Stimulated activated CD8-positive, alpha-beta memory T cell treated with anti-CD3 and anti-CD28 coated beads, Interleukin-7, amount 100 ng/mL, for 48 hours (primary cell): ENCODE results near the gene SLC25A36.
"Not testable (repeated sequence)": the region's sequence is repeated elsewhere in the genome, so short reads cannot be mapped to it uniquely, and the experiment has no call there.

Experiments
- DNase-seq, 2 donors: peaks; one replicate each; pipeline ENCODE4 v3.0.0-alpha.2; 2020; ENCODE audit warnings: low read depth in 1 of 2; ENCODE audit errors: extremely low read depth in 1 of 2

SLC25A36 gene

DNA sequence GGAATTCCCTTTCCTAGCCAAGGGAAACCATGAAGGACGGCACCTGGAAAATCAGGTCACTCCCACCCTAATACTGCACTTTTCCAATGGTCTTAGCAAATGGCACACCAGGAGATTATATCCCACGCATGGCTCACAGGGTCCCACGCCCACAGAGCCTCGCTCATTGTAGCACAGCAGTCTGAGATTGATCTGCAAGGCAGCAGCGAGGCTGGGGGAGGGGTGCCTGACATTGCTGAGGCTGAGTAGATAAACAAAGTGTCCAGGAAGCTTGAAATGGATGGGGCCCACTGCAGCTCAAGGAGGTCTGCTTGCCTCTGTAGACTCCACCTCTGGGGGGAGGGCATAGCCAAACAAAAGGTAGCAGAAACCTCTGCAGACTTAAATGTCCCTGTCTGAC is 46.2 kb downstream of the SLC25A36 start:
- DNase-seq, result not testable (repeated sequence)

DNA sequence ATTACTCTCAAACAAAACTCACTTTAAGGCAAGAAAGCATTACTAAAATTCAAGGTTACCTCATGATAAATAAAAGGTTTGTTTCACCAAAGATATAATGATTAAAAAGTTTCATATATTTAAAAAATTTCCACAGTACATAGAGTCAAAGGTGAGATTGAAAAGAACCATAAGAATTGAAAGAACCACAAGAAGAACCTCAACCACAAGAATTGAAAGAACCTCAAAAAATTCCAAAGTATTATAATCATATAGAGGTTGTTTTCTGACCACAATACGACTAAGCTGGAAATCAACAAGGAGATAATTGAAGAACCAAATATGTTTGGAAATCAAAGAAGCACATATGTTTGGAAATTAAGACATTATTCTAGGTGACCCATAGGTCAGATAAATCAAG is 52.7 kb downstream of the SLC25A36 start:
- no peak for DNase-seq

DNA sequence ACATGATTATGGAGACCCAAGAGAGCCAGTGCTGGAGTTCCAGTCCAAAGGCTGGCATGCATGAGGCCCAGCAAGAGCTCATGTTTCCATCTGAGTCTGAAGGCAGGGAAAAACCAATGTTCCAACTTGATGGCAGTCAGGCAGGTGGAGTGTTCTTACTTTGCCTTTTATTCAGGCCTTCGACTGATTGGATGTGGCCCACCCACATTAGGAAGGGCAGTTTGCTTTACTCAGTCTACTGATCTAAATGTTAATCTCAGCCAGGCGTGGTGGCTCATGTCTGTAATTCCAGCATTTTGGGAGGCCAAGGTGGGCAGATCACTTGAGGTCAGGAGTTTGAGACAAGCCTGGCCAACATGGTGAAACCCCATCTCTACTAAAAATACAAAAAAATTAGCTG is 53.2 kb downstream of the SLC25A36 start:
- not testable (repeated sequence) for DNase-seq

DNA sequence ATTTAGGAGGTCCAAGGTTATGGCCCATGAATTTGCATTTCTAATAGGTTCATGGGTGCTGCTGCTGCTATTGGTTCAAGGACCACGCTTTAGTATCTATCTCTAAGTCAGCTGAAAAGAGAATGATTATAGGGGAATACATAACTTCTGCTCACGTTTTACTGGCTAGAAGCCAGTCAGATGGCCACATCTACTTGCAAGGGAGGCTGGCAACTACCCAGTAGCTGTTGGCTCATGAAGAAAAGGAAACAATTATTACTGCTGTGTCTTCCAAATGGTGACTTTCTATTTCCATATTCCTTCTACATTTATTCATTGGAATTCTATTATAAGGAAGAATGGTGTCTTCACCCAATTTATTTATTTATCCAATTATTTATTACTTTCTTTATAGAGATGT is 54.2 kb downstream of the SLC25A36 start:
- DNase-seq, result no peak

DNA sequence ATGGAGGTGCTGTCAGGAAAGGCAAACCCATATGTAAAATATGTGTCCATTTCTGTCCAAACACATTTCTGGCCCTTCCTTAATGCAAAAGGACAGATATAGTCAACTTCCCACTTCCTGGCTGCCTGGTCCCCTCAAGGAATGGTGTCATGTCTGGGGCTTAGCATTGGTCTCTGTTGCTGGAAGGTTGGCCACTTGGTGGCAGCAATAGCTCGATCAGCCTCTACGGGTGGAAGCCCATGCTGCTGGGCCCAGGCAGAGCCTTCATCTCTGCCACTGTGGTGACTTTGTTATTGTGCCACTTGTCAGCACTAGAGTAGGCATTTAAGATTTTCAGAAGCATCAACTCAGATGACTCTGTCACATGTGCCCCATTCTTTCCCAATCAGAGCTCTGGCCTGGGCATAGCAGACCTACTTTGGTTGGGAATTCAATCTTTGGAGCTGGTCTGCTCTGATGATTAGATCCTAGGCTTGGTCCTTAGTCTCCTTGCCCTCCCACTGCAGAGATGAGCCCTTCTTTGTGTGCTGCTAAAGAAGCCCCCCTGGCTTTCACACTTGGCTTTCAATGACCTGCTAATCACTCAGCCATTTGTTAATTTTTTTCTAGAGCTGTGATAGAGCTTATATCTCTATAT is 58.5 kb downstream of the SLC25A36 start:
- DNase-seq, result no peak

DNA sequence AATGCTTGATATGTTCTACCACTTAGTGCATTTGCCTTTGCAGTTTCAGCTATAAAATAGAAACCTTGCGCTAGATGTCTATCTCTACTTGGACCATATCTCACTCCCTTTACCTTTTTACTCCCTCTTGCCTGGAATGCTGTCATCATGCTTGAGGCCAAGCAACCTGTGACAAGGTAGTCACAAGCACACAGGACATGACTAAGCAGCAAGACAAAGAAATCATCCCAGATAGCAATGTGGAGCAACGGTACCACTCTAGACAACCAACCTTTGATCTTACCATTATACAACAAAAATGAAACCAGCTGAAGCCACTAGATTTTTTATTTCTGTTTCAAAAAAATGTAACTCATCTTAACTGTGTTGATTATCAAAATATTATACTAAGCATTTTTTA is 59.0 kb downstream of the SLC25A36 start:
- no peak for DNase-seq

DNA sequence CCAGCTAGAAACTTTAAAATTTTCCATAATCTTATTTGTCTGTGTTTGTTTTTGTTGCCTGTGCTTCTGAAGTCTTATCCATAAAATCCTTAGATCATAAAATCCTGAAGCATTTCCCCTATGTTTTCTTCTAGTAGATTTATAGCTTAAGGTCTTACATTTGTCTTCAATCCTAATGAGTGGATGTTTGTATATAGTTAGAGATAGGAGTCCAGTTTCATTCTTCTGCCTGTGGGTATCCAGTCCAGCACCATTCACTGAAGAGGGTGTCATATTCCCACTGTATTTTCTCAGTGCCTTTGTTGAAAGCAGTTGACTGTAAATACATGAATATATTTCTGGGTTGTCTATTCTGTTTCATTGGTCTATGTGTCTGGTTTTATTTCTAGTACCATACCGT is 64.7 kb downstream of the SLC25A36 start:
- no peak for DNase-seq

DNA sequence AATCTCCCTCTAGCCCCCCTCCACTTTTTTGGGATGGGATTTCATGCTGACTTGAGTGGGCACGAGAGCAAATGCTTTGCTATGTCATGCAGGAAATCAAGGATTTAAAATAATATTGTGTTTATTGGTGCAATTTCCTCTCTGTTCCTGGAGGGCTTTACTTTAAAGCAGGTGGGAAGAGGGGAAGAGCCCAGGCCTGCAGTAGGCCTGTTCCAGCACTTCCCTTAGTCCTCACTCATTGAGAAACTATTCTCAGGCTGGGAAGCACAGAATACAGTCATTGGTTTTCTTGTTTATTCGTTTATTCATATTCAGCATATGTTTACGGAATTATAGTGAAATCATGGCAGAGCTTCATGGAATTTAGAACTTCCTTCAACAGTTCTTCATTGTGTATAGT is 67.9 kb downstream of the SLC25A36 start:
- no peak for DNase-seq

DNA sequence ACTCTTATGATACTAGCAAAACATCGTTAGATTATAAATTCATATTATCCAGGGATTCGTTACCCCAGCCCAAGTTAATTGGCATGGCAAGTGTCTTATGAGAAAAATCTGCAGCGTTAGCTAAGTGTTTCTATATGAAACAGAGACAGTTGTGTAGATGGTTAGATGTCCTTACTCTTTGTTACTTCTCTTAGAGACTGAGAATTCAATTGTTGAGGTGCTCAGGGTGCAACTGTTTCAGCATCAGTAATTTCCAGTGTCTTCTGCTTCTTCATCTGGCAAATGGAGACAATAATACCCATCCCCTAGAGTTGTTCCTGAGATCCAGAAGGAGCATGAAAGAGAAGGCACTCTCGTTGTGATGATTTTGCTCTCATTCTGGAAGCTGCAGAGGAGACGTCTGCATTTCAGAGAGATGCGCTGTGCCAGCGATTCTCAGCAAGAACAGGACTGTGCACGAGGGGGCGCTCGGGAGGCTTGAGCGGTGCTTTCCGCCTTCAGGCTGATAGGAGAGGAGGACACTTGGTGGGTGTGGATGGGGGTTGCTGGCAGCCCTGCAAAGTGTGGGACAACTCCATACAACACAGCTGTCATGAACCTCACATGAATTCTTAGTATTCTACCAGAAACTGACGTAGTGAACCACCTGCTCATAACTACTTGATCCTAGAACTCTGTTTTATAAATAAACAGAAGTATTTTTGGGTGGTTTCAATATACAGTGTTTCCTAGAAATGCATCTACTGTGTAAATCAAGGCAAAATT is 69.8 kb downstream of the SLC25A36 start:
- DNase-seq, result peak; percentile 50 to 71

DNA sequence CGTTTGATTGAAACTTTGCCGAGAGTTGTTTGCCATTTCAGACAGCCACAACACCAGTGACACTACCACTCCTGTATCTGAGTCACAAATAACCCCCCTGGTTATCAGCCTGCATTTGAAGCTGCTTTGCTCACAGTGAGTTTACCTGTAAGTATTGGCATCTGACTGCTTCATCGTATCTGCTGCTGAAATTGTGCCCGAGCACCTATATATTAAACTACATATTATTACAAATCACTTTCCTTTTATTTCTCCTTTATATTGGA is 70.3 kb downstream of the SLC25A36 start:
- no peak for DNase-seq

DNA sequence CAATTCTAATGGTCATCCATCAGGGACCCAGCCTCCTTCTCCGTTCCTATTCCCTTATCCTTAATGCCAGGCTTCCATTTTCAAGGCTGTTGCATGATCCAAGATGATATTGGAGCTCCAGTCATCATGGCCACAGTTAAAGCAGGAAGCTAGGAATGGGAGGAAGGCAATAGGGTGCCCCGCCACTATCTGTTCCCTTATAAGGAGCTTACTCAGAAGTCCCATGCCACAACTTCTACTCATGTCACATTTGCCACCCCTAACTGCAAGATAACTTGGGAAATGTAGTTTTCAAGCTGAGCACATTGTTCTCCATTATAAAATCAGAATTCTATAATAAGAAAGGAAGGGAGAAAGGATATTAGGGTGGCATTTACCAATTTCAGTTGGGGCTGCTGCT is 70.9 kb downstream of the SLC25A36 start:
- DNase-seq, result no peak

DNA sequence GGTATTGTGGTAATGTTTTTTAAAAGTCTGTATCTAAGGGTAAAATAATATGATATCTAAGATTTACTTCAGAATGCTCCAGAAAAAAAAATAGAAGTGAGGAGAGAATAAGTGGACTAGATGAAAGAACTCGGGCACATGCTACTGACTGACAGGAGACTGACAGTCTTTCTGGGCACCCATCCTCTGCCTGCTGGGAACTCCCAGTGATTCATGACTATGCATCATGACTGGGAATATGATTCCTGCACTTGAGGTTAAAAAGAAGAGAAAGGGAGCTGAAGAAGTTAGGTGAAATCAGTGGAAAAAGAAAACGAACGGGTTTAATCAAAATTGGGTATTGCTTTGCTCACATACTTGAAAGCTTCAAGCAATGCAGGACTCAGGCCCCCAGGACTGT is 73.8 kb downstream of the SLC25A36 start:
- DNase-seq, result no peak

DNA sequence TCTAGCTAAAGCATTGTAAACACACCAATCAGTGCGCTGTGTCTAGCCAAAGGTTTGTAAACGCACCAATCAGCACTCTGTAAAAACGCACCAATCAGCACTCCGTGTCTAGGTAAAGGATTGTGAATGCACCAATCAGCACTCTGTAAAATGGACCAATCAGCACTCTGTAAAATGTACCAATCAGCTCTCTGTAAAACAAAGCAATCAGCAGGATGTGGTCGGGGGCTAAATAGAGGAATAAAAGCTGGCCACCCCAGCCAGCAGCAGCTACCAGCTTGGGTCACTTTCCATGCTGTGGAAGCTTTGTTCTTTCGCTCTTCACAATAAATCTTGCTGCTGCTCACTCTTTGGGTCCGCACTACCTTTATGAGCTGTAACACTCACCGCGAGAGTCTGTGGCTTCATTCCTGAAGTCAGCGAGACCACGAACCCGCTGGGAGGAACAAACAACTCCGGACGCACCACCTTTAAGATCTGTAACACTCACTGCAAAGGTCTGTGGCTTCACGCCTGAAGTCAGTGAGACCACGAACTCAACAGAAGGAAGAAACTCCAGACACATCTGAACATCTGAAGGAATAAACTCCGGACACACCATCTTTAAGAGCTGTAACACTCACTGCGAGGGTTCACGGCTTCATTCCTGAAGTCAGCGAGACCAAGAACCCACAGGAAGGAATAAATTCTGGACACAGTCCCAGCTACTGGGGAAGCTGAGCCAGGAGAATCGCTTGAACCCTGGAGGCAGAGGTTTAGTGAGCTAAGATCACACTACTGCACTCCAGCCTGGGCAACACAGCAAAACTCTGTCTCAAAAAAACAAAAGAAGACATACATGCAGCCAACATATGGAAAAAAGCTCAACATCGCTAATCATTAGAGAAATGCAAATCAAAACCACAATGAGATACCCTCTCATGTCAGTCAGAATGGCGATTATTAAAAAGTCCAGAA is 76.0 kb downstream of the SLC25A36 start:
- peak in 1 of 2 donors; percentile 26 for DNase-seq

DNA sequence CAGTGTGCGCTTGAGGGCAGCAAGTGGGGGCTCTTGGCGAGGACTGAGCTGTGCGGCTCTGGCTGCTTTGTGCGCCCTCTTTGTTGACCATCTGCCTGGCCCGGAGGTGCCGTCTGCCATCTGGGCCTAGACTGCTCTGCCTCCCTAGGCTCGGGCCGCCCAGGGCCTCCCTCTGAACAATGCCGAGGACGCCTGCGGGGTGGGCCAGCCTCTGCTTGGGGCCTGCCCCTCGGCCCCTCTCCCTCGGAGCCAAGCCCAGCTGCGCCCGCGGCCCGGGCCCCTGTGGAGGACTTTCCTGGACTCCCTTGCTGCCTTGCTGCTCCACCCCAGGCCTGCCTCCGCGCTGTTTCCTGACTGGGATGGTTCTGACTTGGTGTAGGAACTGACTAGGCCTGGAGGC is 77.6 kb downstream of the SLC25A36 start:
- DNase-seq, result no peak

DNA sequence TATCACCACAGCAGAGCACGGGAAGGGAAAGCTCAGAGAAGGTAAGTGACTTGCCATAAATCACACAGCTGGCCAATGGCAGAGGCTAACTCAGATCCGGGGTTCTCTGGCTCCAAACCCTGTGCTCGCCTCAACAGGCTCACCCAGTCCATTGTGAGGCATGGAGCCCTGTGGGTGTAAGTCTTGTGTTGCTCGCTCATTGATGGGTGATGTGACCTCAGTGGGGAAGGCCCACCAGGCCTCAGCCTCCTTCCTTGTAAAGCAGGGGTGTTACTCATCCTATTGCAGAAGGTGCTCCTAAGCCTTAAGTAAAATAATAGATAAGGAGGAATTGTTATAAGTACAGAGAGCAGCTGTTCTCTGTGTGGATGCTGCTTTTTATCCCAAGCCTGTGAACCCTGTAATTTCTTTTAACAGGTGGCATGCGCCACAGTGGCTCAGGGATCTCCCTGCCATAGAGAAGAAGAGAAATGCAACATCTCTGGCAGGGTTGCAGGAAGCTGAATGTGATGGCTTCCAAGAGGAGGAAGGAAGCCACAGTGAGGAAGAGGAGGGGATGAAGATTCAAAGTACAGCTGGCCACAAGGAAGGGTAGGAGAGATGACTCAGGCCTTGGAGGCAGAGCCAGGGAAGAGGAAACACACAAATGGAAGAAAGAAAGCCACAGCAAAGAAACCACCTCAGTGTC is 78.7 kb downstream of the SLC25A36 start:
- DNase-seq, result no peak

DNA sequence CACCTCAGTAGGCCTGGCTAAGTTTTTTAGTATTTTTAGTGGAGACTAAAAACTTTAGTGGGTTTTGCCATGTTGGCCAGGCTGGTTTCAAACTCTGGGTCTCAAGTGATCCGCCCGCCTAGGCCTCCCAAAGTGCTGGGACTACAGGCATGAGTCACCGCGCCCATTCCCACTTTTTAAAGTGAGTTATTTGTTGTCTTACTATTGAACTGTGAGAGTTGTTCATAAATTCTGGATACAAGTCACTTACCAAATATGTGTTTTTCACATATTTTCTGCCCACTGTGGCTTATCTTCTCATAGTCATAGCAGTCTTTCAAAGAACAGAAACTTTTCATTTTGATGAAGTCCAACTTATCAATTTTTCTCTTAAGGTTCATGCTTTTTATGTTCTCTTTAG is 79.6 kb downstream of the SLC25A36 start:
- DNase-seq, result no peak
